SK-N-MC (cell line): Measurements from ENCODE around the gene PCGF5.

Experiments
- EZH2 ChIP-seq: fragments of 200-600 bp; sonication (generic); IDR thresholded peaks from one replicate; pipeline ENCODE4 v1.6.1; 2017; ENCODE audit warnings: antibody characterized with exemption
- POLR2AphosphoS5 ChIP-seq: IDR thresholded peaks from 2 replicates; pipeline ENCODE4 v1.6.1; 2012; ENCODE audit warnings: mild to moderate bottlenecking, low read depth, low read length, borderline replicate concordance

GRCh38 chr10:91312382-91312733, 91.9 kb downstream of the PCGF5 start:
- no peak for TF ChIP-seq EZH2
- TF ChIP-seq POLR2AphosphoS5 = no peak
